Measurements from ENCODE around the gene NFKBIE.

The NFKBIE gene

GRCh38 chr6:44269178-44269920 is 4.0 kb upstream of the NFKBIE start:
- TF ChIP-seq CTCF (conservative IDR thresholded peaks at IDR 0.05; ENCODE audit: low read length) (no peak), EZH2phosphoT487 (IDR thresholded peaks at IDR 0.05; ENCODE audit: borderline replicate concordance) (no peak)
- Histone ChIP-seq H3K4me1 (ENCODE audit: insufficient read depth, low read length, poor library complexity, severe bottlenecking) (peaks cover 16% of the 10 kb centered on the region), H3K4me2 (ENCODE audit: low read depth, low read length, poor library complexity, severe bottlenecking) (no peak overlapping the region), H3K9me2 (replicated peaks; ENCODE audit: low read depth, low read length) (no peaks in the 10 kb centered on the region), H3K4me3 (ENCODE audit: low read length, poor library complexity, severe bottlenecking) (no peak overlapping the region), H2AFZ (ENCODE audit: low read length) (no peak overlapping the region), H3F3A (ENCODE audit: low read depth) (no peaks in the 10 kb centered on the region), H3K27me3 (ENCODE audit: insufficient read depth, low read length, poor library complexity, severe bottlenecking) (no peaks in the 10 kb centered on the region), H3K9me3 (ENCODE audit: insufficient read depth, low read depth, low read length) (no peaks in the 10 kb centered on the region), H3K9ac (ENCODE audit: low read depth, low read length, poor library complexity, severe bottlenecking) (no peak overlapping the region), H4K20me1 (ENCODE audit: insufficient read depth, low read length, poor library complexity, severe bottlenecking) (no peaks in the 10 kb centered on the region), H3K79me2 (ENCODE audit: insufficient read depth, low read length) (peaks cover 9% of the 10 kb centered on the region), H3K36me3 (ENCODE audit: insufficient read depth, low read length) (no peaks in the 10 kb centered on the region)

GRCh38 chr6:44268095-44268628 is 2.8 kb upstream of the NFKBIE start:
- H3K4me3 ChIP-seq (ENCODE audit: low read length, poor library complexity, severe bottlenecking), result peak overlapping the region; percentile 42
- peaks cover 28% of the 10 kb centered on the region for H3K4me1 ChIP-seq (ENCODE audit: insufficient read depth, low read length, poor library complexity, severe bottlenecking)
- peaks cover 21% of the 10 kb centered on the region for H3K79me2 ChIP-seq (ENCODE audit: insufficient read depth, low read length)
- no peaks in the 10 kb centered on the region for H3K9me2 ChIP-seq (replicated peaks; ENCODE audit: low read depth, low read length)
- TF ChIP-seq CTCF (conservative IDR thresholded peaks at IDR 0.05; ENCODE audit: low read length) (peak; percentile 98), EZH2phosphoT487 (IDR thresholded peaks at IDR 0.05; ENCODE audit: borderline replicate concordance) (no peak)
- H3K27me3 ChIP-seq (ENCODE audit: insufficient read depth, low read length, poor library complexity, severe bottlenecking), result no peaks in the 10 kb centered on the region
- H3K9me3 ChIP-seq (ENCODE audit: insufficient read depth, low read depth, low read length), result no peaks in the 10 kb centered on the region
- H4K20me1 ChIP-seq (ENCODE audit: insufficient read depth, low read length, poor library complexity, severe bottlenecking), result peaks cover 5% of the 10 kb centered on the region
- no peaks in the 10 kb centered on the region for H3F3A ChIP-seq (ENCODE audit: low read depth)
- H2AFZ ChIP-seq (ENCODE audit: low read length), result peak overlapping the region; percentile 62
- H3K36me3 ChIP-seq (ENCODE audit: insufficient read depth, low read length), result no peaks in the 10 kb centered on the region
- peak overlapping the region; percentile 74 for H3K4me2 ChIP-seq (ENCODE audit: low read depth, low read length, poor library complexity, severe bottlenecking)
- no peak overlapping the region for H3K9ac ChIP-seq (ENCODE audit: low read depth, low read length, poor library complexity, severe bottlenecking)

- H3K27me3 ChIP-seq (ENCODE audit: insufficient read depth, low read length, poor library complexity, severe bottlenecking), result no peaks in the 10 kb centered on the region
- H3F3A ChIP-seq (ENCODE audit: low read depth), result no peaks in the 10 kb centered on the region
- peaks cover 37% of the 10 kb centered on the region for H3K4me1 ChIP-seq (ENCODE audit: insufficient read depth, low read length, poor library complexity, severe bottlenecking)
- H3K9me3 ChIP-seq (ENCODE audit: insufficient read depth, low read depth, low read length), result no peaks in the 10 kb centered on the region
- no peak overlapping the region for H3K9ac ChIP-seq (ENCODE audit: low read depth, low read length, poor library complexity, severe bottlenecking)
- no peaks in the 10 kb centered on the region for H3K9me2 ChIP-seq (replicated peaks; ENCODE audit: low read depth, low read length)
- H3K36me3 ChIP-seq (ENCODE audit: insufficient read depth, low read length), result no peaks in the 10 kb centered on the region
- H4K20me1 ChIP-seq (ENCODE audit: insufficient read depth, low read length, poor library complexity, severe bottlenecking), result peaks cover 13% of the 10 kb centered on the region
- no peak overlapping the region for H3K4me2 ChIP-seq (ENCODE audit: low read depth, low read length, poor library complexity, severe bottlenecking)
- TF ChIP-seq CTCF (conservative IDR thresholded peaks at IDR 0.05; ENCODE audit: low read length) (no peak), EZH2phosphoT487 (IDR thresholded peaks at IDR 0.05; ENCODE audit: borderline replicate concordance) (no peak)
- H2AFZ ChIP-seq (ENCODE audit: low read length), result no peak overlapping the region
- H3K79me2 ChIP-seq (ENCODE audit: insufficient read depth, low read length), result peaks cover 30% of the 10 kb centered on the region
- no peak overlapping the region for H3K4me3 ChIP-seq (ENCODE audit: low read length, poor library complexity, severe bottlenecking)
Measured at GRCh38 chr6:44267252-44267651, 1.9 kb upstream of the NFKBIE start.
